ENCODE data around the gene ZNF268.
"Not testable (repeated sequence)": the region's sequence is repeated elsewhere in the genome, so short reads cannot be mapped to it uniquely, and the experiment has no call there.

The ZNF268 gene

GRCh38 chr12:133227281-133227852 lies 46.1 kb downstream of the ZNF268 start:
- no peak for DNase-seq (ENCODE audit: low read depth in 2 of 2)

- DNase-seq (ENCODE audit: low read depth in 2 of 2), result no peak
These were observed 49.7 kb downstream of the ZNF268 start for GRCh38 chr12:133231001-133231400.

GRCh38 chr12:133233006-133233405 lies 51.7 kb downstream of the ZNF268 start:
- no peak for DNase-seq (ENCODE audit: low read depth in 2 of 2)

GRCh38 chr12:133233993-133234564 lies 52.8 kb downstream of the ZNF268 start:
- no peak for DNase-seq (ENCODE audit: low read depth in 2 of 2)

GRCh38 chr12:133234971-133235370 lies 53.7 kb downstream of the ZNF268 start:
- no peak for DNase-seq (ENCODE audit: low read depth in 2 of 2)

GRCh38 chr12:133235401-133236112 lies 54.3 kb downstream of the ZNF268 start, which contains the start of gene ANHX:
ANHX (minus strand) TSS chr12:133235877; CDS start chr12:133234356, 1,521 bp downstream.
- DNase-seq (ENCODE audit: low read depth in 2 of 2), result no peak

GRCh38 chr12:133236144-133236543 lies 54.8 kb downstream of the ZNF268 start:
- no peak for DNase-seq (ENCODE audit: low read depth in 2 of 2)

- DNase-seq (ENCODE audit: low read depth in 2 of 2), result no peak
These were observed 55.3 kb downstream of the ZNF268 start for GRCh38 chr12:133236556-133236955.

GRCh38 chr12:133251732-133252131 lies 70.4 kb downstream of the ZNF268 start:
- DNase-seq (ENCODE audit: low read depth in 2 of 2), result no peak

GRCh38 chr12:133255833-133256232 lies 74.5 kb downstream of the ZNF268 start:
- DNase-seq (ENCODE audit: low read depth in 2 of 2), result not testable (repeated sequence)

GRCh38 chr12:133256321-133256720 lies 75.0 kb downstream of the ZNF268 start:
- DNase-seq (ENCODE audit: low read depth in 2 of 2), result no peak

- no peak for DNase-seq (ENCODE audit: low read depth in 2 of 2)
These were observed 82.9 kb downstream of the ZNF268 start for GRCh38 chr12:133264173-133264572.

Data from stimulated activated CD4-positive, alpha-beta T cell treated with anti-CD3 and anti-CD28 coated beads, Interleukin-15, amount 100 ng/mL, for 48 hours (primary cell).